Endothelial cell of umbilical vein (primary cell): ENCODE data around the gene ATP10A. TPM values are rescaled to one million over a fixed set of nuclear protein-coding genes. Genes with fewer than 3 reads are reported as not detected.

Source experiments
- BruUV-seq: library from RNA; stranded (reverse); fragments of 400-500 nt; replicated peaks from 2 replicates; lab custom pipeline; 2021; lab: Mats Ljungman, UMichigan
- CTCF ChIA-PET: fragments of 300-600, 350-600 bp; sonication (Branson Sonifier 250); formaldehyde crosslinking; loops from one replicate; lab custom pipeline; 2021; ENCODE audit warnings: antibody characterized with exemption, inconsistent platforms; lab: Charles Lee
- POLR2A ChIA-PET: fragments of 300-600, 350-600 bp; sonication (Branson Sonifier 250); formaldehyde crosslinking; loops from one replicate; lab custom pipeline; 2021; ENCODE audit warnings: antibody characterized with exemption, inconsistent platforms; lab: Charles Lee
- DNase-seq: peaks from one replicate; pipeline ENCODE4 v3.0.0-alpha.2; 2011; ENCODE audit warnings: low read depth, low spot score
- FAIRE-seq: peaks from 2 replicates; lab custom pipeline; 2011; peaks lifted over from hg19 to GRCh38; lab: Jason Lieb, UNC
- H2AFZ ChIP-seq: 2 replicates; pipeline ENCODE4 v1.6.0; 2012; ENCODE audit warnings: low read depth, low read length, control low read depth, inconsistent platforms
- H3K27ac ChIP-seq: 2 replicates; pipeline ENCODE4 v1.5.1; 2011; ENCODE audit warnings: low read depth, mild to moderate bottlenecking, control low read depth, low read length, moderate library complexity; ENCODE audit not compliant: insufficient read depth
- H3K27me3 ChIP-seq, 2 experiments: 2 replicates each; pipeline versions ENCODE4 v1.6.0 to v1.6.1; 2011; ENCODE audit warnings: low read length in 2 of 2, mixed read lengths in 1 of 2; ENCODE audit not compliant: control insufficient read depth in 2 of 2, insufficient read depth in 2 of 2
- H3K36me3 ChIP-seq, 2 experiments: 2 replicates in 1 of 2; 3 replicates in 1 of 2; pipeline ENCODE4 v1.5.1; 2011; ENCODE audit warnings: low read length in 2 of 2, mild to moderate bottlenecking in 1 of 2, moderate library complexity in 1 of 2; ENCODE audit not compliant: control insufficient read depth in 2 of 2, insufficient read depth in 2 of 2; ENCODE audit errors: extremely low read depth in 1 of 2
- H3K4me1 ChIP-seq: 3 replicates; pipeline ENCODE4 v1.5.1; 2011; ENCODE audit warnings: mild to moderate bottlenecking, low read length; ENCODE audit not compliant: control insufficient read depth, insufficient read depth; ENCODE audit errors: extremely low read depth
- H3K4me2 ChIP-seq: 2 replicates; pipeline ENCODE4 v1.6.1; 2011; ENCODE audit warnings: low read length, control low read depth, mixed read lengths; ENCODE audit not compliant: insufficient read depth
- H3K4me3 ChIP-seq, 3 experiments: fragments of 200-600 bp in 1 of 3; sonication (generic), shearing (Covaris generic) in 1 of 3; replicated peaks in 1 of 3; 2 replicates each; pipeline ENCODE4 v1.5.1; 2011 to 2016; ENCODE audit warnings: control low read depth in 3 of 3, low read length in 3 of 3, mild to moderate bottlenecking in 2 of 3, inconsistent platforms in 1 of 3, low read depth in 1 of 3, moderate library complexity in 1 of 3; ENCODE audit not compliant: insufficient read depth in 1 of 3
- H3K79me2 ChIP-seq: 2 replicates; pipeline ENCODE4 v1.6.0; 2012; ENCODE audit warnings: low read length, inconsistent platforms; ENCODE audit not compliant: control insufficient read depth, insufficient read depth
- H3K9ac ChIP-seq: replicated peaks from 2 replicates; pipeline ENCODE3; 2011; ENCODE audit warnings: low read length, control low read depth; ENCODE audit not compliant: insufficient read depth; ENCODE audit errors: extremely low read depth
- H3K9me1 ChIP-seq: replicated peaks from 3 replicates; pipeline ENCODE4 v1.6.0; 2011; ENCODE audit warnings: mild to moderate bottlenecking, low read length; ENCODE audit not compliant: control insufficient read depth, insufficient read depth; ENCODE audit errors: extremely low read depth
- H3K9me3 ChIP-seq: replicated peaks from 2 replicates; pipeline ENCODE4 v1.5.1; 2012; ENCODE audit warnings: low read length, inconsistent platforms; ENCODE audit not compliant: control insufficient read depth, insufficient read depth
- H4K20me1 ChIP-seq: replicated peaks from 2 replicates; pipeline ENCODE3; 2011; ENCODE audit warnings: mild to moderate bottlenecking, low read length; ENCODE audit not compliant: control insufficient read depth, insufficient read depth; ENCODE audit errors: extremely low read depth
- CTCF ChIP-seq, 2 donors: IDR thresholded peaks; 1 replicate in 1 of 2; 2 replicates in 1 of 2; pipeline ENCODE4 v1.5.1; 2011; ENCODE audit warnings: low read length in 2 of 2, mild to moderate bottlenecking in 2 of 2, moderate library complexity in 2 of 2, control low read depth in 1 of 2, inconsistent platforms in 1 of 2, low read depth in 1 of 2; ENCODE audit not compliant: insufficient read depth in 1 of 2; ENCODE audit errors: extremely low read depth in 1 of 2
- EZH2 ChIP-seq: IDR thresholded peaks from 2 replicates; pipeline ENCODE4 v1.6.1; 2012; ENCODE audit warnings: borderline replicate concordance, low read depth, mild to moderate bottlenecking, moderate library complexity, low read length, inconsistent platforms; ENCODE audit not compliant: severe bottlenecking
- FOS ChIP-seq: IDR thresholded peaks from 2 replicates; pipeline ENCODE4 v1.6.1; 2011; ENCODE audit warnings: mild to moderate bottlenecking, low read length, moderate library complexity, borderline replicate concordance; ENCODE audit not compliant: insufficient read depth
- GATA2 ChIP-seq: IDR thresholded peaks from 2 replicates; pipeline ENCODE4 v1.7.0; 2011; ENCODE audit warnings: low read depth, mild to moderate bottlenecking, moderate library complexity, mixed read lengths, low read length; ENCODE audit not compliant: insufficient read length, insufficient read depth
- MAX ChIP-seq: IDR thresholded peaks from 2 replicates; pipeline ENCODE4 v1.6.1; 2011; ENCODE audit not compliant: insufficient read depth, insufficient read length
- MYC ChIP-seq: IDR thresholded peaks from one replicate; pipeline ENCODE4 v1.6.1; 2011; ENCODE audit warnings: mild to moderate bottlenecking, low read depth, low read length
- POLR2A ChIP-seq: IDR thresholded peaks from 2 replicates; pipeline ENCODE4 v1.6.1; 2012; ENCODE audit warnings: low read depth, mild to moderate bottlenecking, control low read depth, low read length
- POLR2AphosphoS5 ChIP-seq: IDR thresholded peaks from 2 replicates; pipeline ENCODE4 v1.6.1; 2012; ENCODE audit warnings: low read depth, mild to moderate bottlenecking, control low read depth, low read length, moderate library complexity; ENCODE audit not compliant: insufficient read depth
- dilution Hi-C: fragments of 300-500 bp; cut with MboI; formaldehyde crosslinking; loops from one replicate; pipeline ENCODE4 v1.15.0; 2019; ENCODE audit warnings: low sequenced_read_pairs; ENCODE audit not compliant: extremely low pct_ligation_motif_present
- intact Hi-C: fragments of 100-400 bp; cut with micrococcal nuclease; formaldehyde crosslinking; loops from one replicate; pipeline ENCODE4 v1.10.0; 2022
- polyA plus RNA-seq, 4 experiments: library from polyadenylated mRNA; depleted of rRNA in 3 of 4; stranded (reverse) in 3 of 4; unstranded in 1 of 4; fragments of >200 nt; gene quantifications; 2 replicates each; pipeline versions ENCODE4 v1.2.1 to v1.2.3, GENCODE V29; 2011 to 2012; ENCODE audit warnings: missing spikeins in 1 of 4
- total RNA-seq: library from RNA; stranded (reverse); gene quantifications from 2 replicates; pipeline ENCODE4 v1.2.3, GENCODE V29; 2021

Gene ATP10A
- total and polyA plus RNA-seq, 2 donors (not counting 3 experiments of a cell fraction or from before 2014, with no cell fraction given): not detected

- dilution Hi-C loops: no loop called here
- POLR2A ChIA-PET: no interaction called here
Measured at GRCh38 chr15:25635191-25635590, 227.9 kb downstream of the ATP10A start.

More at GRCh38 chr15:25635191-25635590, 227.9 kb downstream of the ATP10A start:
- no peak overlapping the region for H3K4me2 ChIP-seq
- DNase-seq (no peak), FAIRE-seq (no peak)
- H2AFZ ChIP-seq: no peak overlapping the region
- no peaks in the 10 kb centered on the region for H3K27me3 ChIP-seq
- TF ChIP-seq GATA2 (no peak), EZH2 (no peak), FOS (no peak), MYC (no peak), CTCF (IDR thresholded peaks at IDR 0.05; ENCODE audit: extremely low read depth in 1 of 2, insufficient read depth in 1 of 2, low read depth in 1 of 2, low read length in 2 of 2) (no peak), POLR2AphosphoS5 (no peak), MAX (no peak), POLR2A (no peak)
- H4K20me1 ChIP-seq: no peaks in the 10 kb centered on the region
- no peaks in the 10 kb centered on the region for H3K9me1 ChIP-seq
- no peaks in the 10 kb centered on the region for H3K4me1 ChIP-seq
- no peak overlapping the region for H3K9ac ChIP-seq
- no peaks in the 10 kb centered on the region for H3K79me2 ChIP-seq
- CTCF ChIA-PET: no interaction called here
- no peak overlapping the region for H3K4me3 ChIP-seq
- BruUV-seq: no TSS peak
- intact Hi-C loops: no loop called here
- H3K9me3 ChIP-seq: peaks cover 3% of the 10 kb centered on the region
- no peak overlapping the region for H3K27ac ChIP-seq
- H3K36me3 ChIP-seq: no peaks in the 10 kb centered on the region
